Stimulated activated CD4-positive, alpha-beta T cell treated with anti-CD3 and anti-CD28 coated beads, Interleukin-4, amount 100 ng/mL, for 1 hour (primary cell): ENCODE results near the gene TEX14.

ENCODE experiments used
- DNase-seq: peaks from one replicate; pipeline ENCODE4 v3.0.0-alpha.2; 2020

Gene TEX14

DNA sequence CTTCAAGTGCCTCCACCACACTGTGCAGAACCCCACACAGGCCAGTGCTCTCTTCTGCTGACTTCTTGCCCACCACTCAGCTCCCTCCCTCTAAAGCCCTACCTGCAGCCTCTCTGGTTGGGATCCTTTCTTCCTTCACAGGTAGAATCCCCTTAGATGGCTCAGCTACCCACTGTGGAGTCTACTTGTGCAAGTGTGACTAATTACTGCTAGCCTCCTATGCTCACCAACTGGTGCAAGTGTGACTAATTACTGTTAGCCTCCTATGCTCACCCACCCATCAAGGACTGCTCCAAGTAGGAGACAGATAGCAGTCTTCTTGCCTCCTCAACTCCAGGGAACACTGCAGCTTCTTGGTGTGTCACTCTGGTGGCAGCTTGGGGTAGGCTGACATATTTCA is 43.6 kb downstream of the TEX14 start:
- no peak for DNase-seq

DNA sequence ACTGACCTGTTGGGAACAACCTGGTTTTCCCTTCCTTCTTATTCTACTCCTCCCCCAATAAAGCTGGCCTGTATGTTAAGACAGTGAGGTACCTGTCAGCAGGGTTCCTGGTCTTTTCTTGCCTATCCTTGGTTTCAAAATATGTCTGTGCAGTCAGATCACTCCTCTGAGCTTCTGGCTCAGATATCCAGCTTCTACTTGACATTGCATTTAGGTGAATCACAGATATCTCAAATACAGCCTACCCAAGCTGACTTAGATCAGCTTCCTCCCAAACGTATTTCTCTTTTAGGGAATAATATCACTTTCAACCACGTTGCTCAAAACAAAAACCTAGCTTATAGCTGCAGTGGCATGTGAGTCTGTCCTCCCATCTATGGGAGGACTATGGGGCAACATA is 48.7 kb downstream of the TEX14 start:
- no peak for DNase-seq

DNA sequence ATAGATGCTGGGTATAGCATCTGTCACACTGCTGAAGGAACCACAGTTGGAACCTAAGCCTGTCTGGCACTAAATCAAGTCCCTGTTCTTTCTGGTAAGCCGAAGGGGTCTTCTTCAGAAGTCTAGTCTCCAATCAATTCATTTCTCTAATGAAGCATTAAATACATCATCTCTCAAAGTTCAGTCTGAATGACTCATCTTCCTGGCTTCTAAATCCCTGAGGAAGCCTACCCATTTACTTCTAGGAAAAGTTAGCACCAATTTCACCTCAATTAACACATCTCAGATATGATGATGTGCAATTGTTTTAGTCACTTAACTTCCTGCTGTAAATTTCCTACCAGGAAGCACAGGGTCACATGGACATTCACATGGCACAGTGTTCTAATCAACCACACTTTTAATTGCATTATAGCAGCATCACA is 49.9 kb downstream of the TEX14 start:
- no peak for DNase-seq

- no peak for DNase-seq
Measured at GRCh38 chr17:58640202-58640601, 51.6 kb downstream of the TEX14 start.

DNA sequence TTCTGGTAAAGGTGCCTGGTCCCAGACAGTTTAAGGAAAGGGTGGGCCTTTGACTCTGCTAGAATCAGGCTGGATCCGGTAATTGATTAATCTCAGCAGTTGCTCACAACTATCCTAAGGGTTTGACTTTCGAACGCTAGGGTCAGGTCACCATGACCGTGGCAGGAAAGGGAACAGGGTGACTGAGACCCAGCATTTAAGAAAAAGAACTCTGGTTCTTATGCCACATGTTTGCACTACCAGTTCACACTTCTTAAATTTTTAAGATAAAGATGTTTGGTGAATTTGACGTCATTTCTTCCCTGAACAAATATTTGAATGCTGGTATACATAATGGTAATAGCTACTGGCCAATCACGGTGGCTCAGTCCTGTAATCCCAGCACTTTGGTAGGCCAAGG is 52.2 kb downstream of the TEX14 start:
- DNase-seq: no peak

DNA sequence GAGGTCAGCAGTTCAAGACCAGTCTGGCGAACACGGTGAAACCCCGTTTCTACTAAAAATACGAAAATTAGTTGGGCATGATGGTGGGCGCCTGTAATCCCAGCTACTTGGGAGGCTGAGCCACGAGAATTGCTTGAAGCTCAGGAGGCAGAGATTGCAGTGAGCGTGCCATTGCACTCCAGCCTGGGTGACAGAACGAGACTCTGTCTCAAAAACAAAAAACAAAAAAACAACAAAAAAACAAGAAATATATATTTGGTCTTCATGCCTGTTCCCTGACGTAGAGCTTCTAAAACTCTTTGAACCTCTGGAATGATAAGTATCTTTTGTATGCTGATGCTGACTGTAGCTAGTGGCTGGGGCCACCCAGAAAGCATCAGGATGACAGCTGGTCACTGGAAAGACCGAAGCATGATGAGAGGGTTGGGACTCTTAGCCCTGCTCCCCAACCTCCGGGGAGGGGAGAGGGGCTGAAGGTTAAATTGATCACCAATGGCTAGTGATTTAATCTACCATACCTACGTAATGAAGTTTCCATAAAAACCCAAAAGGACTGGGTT is 54.8 kb downstream of the TEX14 start:
- DNase-seq: no peak

DNA sequence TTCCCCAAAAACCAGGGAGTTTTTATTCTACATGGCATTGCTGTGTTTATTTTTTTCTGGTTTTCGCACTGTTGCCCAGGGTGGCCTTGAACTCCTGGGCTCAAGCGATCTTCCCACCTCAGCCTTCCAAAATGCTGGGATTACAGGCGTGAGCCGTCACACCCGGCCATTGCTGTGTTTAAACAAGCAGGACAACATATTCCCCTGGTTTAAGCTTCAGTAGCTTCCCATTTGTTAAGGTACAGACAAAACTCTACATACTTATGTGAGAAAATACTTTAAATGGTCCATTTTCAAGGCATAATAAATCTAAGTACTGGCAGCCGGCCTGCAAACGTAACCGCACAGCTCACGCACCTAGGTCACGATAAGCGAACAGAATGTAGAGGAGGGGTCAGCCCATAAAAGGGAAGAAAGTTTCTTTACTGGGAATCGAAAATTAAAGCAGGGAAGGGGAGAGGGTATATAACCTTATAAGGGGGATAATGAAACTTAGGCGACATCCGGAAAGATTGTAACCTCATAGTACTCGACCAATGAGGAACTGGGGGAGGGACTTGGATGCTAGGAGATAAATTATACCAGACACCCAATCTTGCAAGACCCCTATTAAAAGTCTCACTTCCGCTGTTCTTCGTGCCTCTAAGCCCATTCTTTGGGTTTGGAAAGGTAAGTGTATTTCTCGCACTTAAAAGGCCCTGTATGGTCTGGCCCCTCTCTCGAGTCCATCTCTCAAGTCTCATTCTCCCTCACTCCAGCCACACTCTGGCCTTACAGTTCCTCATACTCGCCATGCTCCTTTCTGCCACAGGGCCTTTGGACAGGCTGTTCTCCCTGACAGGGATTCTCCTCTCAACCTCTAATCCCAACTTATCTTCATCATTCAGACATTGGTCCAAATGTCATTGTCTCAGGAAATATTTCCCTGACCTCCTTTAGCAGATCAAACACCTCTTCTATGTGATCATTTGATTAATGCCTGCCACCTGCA is 59.2 kb downstream of the TEX14 start:
- DNase-seq: no peak

DNA sequence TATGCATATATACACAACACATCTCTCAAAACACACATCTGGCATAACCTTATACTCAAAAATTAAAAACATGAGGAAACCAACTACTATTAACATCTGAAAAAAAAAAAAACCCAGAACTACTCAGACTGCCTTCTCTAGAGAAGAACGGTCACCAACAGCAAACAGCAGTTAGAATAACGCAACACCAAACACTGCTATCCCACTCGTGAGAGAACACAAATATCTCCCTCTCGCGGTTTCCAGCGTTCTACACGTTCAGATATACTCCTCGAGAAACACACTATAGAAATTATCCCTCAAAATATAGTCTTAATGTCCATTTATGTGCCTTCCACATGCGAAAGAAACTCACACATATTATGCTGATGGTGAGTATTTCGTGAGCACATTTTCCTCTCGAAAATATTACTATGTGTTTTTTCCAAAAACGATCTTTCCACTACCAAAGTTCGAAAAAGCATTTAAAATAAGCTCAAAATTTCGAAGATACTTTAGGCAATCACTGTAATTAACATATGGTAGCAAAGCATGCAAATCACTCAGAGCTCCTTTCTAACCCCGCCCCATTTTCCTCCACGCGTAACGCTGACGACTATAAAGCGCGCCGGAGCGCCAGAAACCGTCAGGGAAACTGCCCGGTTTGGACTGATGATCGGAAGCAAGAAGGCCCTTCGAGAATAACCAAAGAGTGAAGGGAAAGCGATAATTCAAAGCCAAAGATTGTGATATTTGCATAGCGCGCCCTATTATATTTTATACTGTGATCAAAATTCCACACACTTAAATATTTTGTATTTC is 60.1 kb downstream of the TEX14 start:
- peak; percentile 89 for DNase-seq

GRCh38 chr17:58630883-58631522 is 60.8 kb downstream of the TEX14 start:
- DNase-seq: peak; percentile 5

DNA sequence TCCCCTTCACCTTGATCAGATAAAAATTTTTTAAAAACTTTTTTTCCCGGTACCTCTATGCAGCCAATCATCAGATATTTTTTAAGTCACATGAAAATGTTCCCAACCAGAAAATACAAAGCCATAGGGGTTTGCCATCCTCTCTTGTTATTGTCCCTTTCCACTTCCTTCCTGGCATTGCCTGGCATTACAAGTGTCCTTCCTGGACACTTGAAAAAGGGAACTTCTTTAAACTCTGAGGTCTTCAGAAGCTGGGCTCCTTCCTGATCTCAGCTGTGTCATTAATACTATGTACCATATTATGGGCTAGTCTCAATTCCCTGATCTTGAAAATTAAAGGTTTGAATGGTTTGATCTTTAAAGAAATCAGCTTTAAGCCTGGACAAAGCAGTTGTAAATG is 64.9 kb downstream of the TEX14 start:
- no peak for DNase-seq

DNA sequence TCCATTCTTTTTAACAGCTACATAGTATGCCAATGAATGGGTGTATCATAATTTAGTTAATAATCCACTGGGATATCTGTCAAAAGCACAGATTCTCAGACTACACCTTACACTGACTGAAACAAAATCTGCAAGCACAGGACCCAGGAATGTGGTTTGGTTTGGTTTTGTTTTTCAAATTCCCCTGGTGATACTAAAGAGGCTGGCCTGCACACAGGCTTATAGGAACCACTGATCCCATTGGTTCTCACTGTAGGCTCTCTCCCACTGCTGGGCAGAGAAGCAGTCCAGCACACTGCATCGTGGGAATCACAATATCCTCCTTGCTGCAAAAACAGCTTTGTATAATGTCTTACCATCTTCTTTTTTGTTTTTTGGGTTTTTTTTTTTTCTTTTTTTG is 67.1 kb downstream of the TEX14 start:
- no peak for DNase-seq

- no peak for DNase-seq
Measured at GRCh38 chr17:58621174-58621573, 70.7 kb downstream of the TEX14 start.

- DNase-seq: no peak
Measured at GRCh38 chr17:58618336-58618735, 73.5 kb downstream of the TEX14 start.

DNA sequence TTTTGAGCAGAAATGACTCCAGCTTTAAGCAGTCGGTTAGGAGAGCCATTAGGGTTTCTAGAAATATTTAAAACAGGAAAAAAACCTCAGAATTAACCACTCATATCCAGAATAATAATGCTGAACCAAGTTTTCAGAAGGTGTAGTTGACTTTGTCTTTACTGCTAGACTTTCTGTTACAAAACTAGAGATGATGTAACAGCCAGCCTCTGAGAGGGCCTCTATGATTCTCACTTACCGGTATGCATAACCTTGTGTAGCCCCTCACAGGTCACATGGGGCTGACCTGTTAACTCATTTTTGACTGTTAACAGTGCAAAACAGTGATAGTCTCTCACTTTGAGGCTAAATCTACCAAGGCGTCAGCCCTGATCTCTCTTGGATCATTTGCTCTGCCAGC is 74.3 kb downstream of the TEX14 start:
- DNase-seq: no peak

DNA sequence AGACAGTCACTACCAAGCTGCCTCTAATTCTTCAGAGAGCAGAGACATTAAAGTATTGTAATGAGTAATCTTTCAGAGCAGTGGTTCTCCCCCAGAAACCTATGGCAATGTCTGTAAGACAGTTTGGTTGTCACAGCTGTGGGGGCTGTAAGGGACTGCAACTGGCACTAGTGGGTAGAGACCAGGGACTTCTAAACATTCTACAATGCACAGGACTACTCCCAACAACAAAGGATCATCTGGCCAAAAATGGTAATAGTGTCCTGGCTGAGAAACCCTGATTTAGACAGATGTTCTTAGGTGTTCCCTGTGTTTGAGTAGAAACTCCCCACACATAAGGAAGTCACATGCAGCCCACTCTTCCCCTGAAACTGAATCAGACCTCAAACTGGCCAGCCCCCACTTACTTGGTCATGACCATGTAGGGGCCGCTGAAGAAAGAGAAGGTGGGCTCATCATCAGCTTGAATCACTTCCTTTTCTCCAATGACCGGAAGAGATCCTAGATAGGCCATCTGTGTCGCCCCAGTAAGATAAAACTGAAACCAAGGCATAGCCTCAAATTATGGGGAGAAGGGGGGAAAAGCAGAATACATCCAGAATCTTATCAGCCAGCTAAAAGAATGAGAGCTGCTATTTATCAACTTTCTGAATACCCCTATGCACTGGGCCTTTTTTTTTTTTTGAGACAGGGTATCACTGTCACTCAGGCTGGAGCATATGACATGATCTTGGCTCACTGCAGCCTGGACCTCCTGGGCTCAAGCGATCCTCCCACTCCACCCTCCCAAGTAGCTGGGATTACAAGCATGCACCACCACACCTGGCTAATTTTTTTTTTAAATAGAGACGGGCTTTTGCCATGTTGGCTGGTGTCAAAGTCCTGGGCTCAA is 75.8 kb downstream of the TEX14 start:
- no peak for DNase-seq

DNA sequence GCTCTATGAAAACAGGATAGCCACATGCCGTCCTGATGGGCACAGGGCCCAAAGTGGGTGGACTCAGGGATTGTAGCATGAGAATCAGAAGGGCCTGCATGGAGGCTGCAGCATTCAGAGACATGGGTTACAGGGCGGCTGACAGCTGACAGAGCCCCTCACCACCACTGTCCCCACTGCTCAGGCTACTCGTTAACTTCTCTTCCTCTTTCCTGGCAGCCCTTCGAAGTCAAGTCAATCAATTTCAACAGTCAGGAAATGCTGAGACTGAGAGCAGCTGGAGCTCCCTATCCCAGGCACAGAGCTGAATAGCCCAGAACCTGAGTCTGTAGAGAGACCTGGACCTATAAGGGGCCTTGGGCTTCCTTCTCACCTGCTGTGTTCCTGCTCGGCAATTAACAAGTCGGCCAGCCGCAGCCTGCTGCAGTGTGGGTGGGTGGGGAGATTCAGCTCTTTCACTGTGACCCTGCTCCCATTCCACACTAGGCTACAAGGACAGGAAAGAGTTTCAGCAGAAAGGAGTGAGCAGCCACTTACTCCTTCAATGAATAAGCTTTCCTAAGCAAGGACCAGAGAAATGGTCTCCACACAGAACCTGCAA is 76.9 kb downstream of the TEX14 start:
- DNase-seq: no peak

DNA sequence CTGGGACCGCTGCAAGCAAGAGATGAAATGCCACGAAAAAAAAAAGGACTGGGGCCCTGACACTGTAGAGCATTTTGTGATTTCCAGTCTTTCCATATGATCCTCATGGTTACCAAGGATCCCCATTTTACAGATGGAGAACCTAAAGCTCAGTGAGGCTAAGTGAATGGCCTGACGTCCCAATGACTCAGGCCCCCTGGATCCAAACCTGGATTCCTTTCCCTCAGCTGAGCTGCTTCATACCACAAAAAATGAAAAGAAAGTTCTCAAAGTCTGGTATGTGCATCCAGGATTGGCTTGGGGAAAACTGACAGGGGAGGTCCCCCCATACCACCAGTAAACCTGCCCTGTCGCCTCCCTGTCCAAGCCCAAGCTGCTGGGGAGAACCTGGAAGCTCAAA is 80.5 kb downstream of the TEX14 start:
- no peak for DNase-seq

GRCh38 chr17:58606934-58607333 is 84.9 kb downstream of the TEX14 start:
- DNase-seq: no peak

GRCh38 chr17:58605986-58606385 is 85.9 kb downstream of the TEX14 start:
- no peak for DNase-seq

GRCh38 chr17:58605470-58605869 is 86.4 kb downstream of the TEX14 start:
- DNase-seq: no peak

DNA sequence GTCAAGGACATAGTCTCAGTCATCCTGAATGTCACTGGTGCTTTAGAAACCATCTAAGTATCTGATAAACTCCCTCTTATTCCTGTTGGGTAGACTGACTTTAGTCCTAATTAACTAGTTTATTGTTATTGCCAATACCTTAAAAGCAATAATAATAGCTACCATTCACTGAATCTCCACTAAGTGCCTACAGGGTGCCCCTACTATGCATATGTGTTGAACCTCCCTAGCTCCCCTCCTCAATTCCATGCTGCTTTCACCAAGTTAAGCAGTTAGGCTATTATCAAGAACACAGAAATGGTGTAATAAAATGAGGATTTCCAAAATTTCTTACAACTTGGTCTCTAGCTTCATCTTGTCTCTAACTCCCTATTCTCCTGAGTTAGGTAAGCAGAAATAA is 89.9 kb downstream of the TEX14 start:
- no peak for DNase-seq

- no peak for DNase-seq
Measured at GRCh38 chr17:58597371-58597770, 94.5 kb downstream of the TEX14 start.
